Omental fat pad (tissue), 4 donors: Measurements from ENCODE around the gene EEF1AKMT4. TPM values are rescaled to one million over a fixed set of nuclear protein-coding genes. Genes with fewer than 3 reads are reported as not detected.

ENCODE experiments used
- ATAC-seq: fragments of 150-250 bp; one replicate; pipeline ENCODE4 v1.9.1; 2016; ENCODE audit warnings: mild to moderate bottlenecking, moderate library complexity; ENCODE audit not compliant: low FRiP score
- DNase-seq: peaks from one replicate; pipeline ENCODE4 v3.0.0-alpha.2; 2019; ENCODE audit warnings: low spot score
- CTCF ChIP-seq, 3 donors: fragments of 450-650 bp; IDR thresholded peaks; one replicate each; pipeline ENCODE4 v1.5.1; 2016 to 2017; ENCODE audit warnings: antibody characterized with exemption in 3 of 3, mild to moderate bottlenecking in 3 of 3, moderate library complexity in 2 of 3
- small RNA-seq: library from RNA; depleted of rRNA; stranded (forward); fragments of <200 nt; gene quantifications from one replicate; pipeline ENCODE3, GENCODE V24; 2016
- total RNA-seq, 4 donors: library from RNA; depleted of rRNA; stranded (reverse); fragments of >200 nt; gene quantifications; one replicate each; pipeline ENCODE4 v1.1.0, GENCODE V29; 2016

EEF1AKMT4 gene
- total RNA-seq, 4 donors from 2014 or later: 1.7 to 14.8 (median 5.5) TPM

GRCh38 chr3:184299488-184300377, 50.3 kb downstream of the EEF1AKMT4 start:
- ATAC-seq (peak; percentile 2), DNase-seq (no peak)
- TF ChIP-seq CTCF (IDR thresholded peaks at IDR 0.05): no peak

- no peak for TF ChIP-seq CTCF (IDR thresholded peaks at IDR 0.05)
- DNase-seq (no peak), ATAC-seq (no peak)
These were observed 50.9 kb downstream of the EEF1AKMT4 start for GRCh38 chr3:184300378-184300720.

- no peak for TF ChIP-seq CTCF (IDR thresholded peaks at IDR 0.05)
- ATAC-seq (no peak), DNase-seq (no peak)
These were observed 56.1 kb downstream of the EEF1AKMT4 start for GRCh38 chr3:184305577-184305976.

GRCh38 chr3:184306341-184306972, 57.0 kb downstream of the EEF1AKMT4 start:
- DNase-seq (no peak), ATAC-seq (no peak)
- no peak for TF ChIP-seq CTCF (IDR thresholded peaks at IDR 0.05)

- DNase-seq (no peak), ATAC-seq (no peak)
- TF ChIP-seq CTCF (IDR thresholded peaks at IDR 0.05): no peak
These were observed 58.4 kb downstream of the EEF1AKMT4 start for GRCh38 chr3:184307915-184308314.

Small RNA genes within 50 kb of the gene (small RNA-seq; reads per million reads assigned to genes)
- gene MIR1224: not detected

Other genes starting within 250 kb of the EEF1AKMT4 start
- 10 to 100 TPM; 19.7 to 32.0 (median 27.2) TPM for gene ABCC5, start 231.8 kb upstream of the EEF1AKMT4 start, total RNA-seq
- gene HTR3D, start 217.9 kb upstream of the EEF1AKMT4 start, total RNA-seq: not detected
- gene HTR3C, start 196.6 kb upstream of the EEF1AKMT4 start, total RNA-seq: under 1 TPM in 1 of 4 donors, not detected in 3; 0.48 TPM
- not detected for gene HTR3E, start 152.6 kb upstream of the EEF1AKMT4 start, total RNA-seq
- 10 to 100 TPM; 28.5 to 50.3 (median 38.7) TPM for gene EIF2B5, start 114.3 kb upstream of the EEF1AKMT4 start, total RNA-seq
- gene DVL3, start 94.3 kb upstream of the EEF1AKMT4 start, total RNA-seq: 10 to 100 TPM; 34.9 to 46.0 (median 43.2) TPM
- gene AP2M1, start 74.8 kb upstream of the EEF1AKMT4 start, total RNA-seq: 100 to 1,000 TPM; 240 to 284 (median 246) TPM
- 10 to 100 TPM; 41.0 to 76.7 (median 64.0) TPM for gene ABCF3, start 63.5 kb upstream of the EEF1AKMT4 start, total RNA-seq
- gene VWA5B2, start 20.1 kb upstream of the EEF1AKMT4 start, total RNA-seq: under 1 TPM in 2 of 4 donors, not detected in 2; 0.19 to 0.47 TPM
- gene ALG3, start 710 bp upstream of the EEF1AKMT4 start, total RNA-seq: 10 to 100 TPM; 42.2 to 56.6 (median 52.3) TPM
- under 1 TPM in 1 of 4 donors, not detected in 3; 0.28 TPM for gene CAMK2N2, start 11.9 kb downstream of the EEF1AKMT4 start, total RNA-seq
- gene ECE2, start 26.4 kb downstream of the EEF1AKMT4 start, total RNA-seq: not detected
- 100 to 1,000 TPM; 160 to 319 (median 213) TPM for gene PSMD2, start 49.6 kb downstream of the EEF1AKMT4 start, total RNA-seq
- 100 to 1,000 TPM; 235 to 471 (median 268) TPM for gene EIF4G1, start 64.9 kb downstream of the EEF1AKMT4 start, total RNA-seq
- 10 to 100 TPM; 19.1 to 30.8 (median 25.9) TPM for gene FAM131A, start 87.9 kb downstream of the EEF1AKMT4 start, total RNA-seq
- 1 to 10 TPM; 2.1 to 8.4 (median 3.8) TPM for gene CLCN2, start 111.9 kb downstream of the EEF1AKMT4 start, total RNA-seq
- 100 to 1,000 TPM in 1 of 4 donors, 10 to 100 TPM in 3; 63.9 to 110 (median 89.3) TPM for gene POLR2H, start 112.0 kb downstream of the EEF1AKMT4 start, total RNA-seq
- gene THPO, start 128.5 kb downstream of the EEF1AKMT4 start, total RNA-seq: 1 to 10 TPM in 1 of 4 donors, under 1 TPM in 3; 0.36 to 1.3 (median 0.94) TPM
- 10 to 100 TPM in 1 of 4 donors, 1 to 10 TPM in 3; 5.8 to 12.2 (median 9.2) TPM for gene CHRD, start 130.4 kb downstream of the EEF1AKMT4 start, total RNA-seq